DMS 273 (cell line): ENCODE measurements around the gene GRID1.
A peak's percentile ranks its signal among the peaks of the same experiment; 100 is the strongest.

ENCODE experiments used
- DNase-seq: peaks from one replicate; lab custom pipeline; 2025; ENCODE audit not compliant: unreplicated experiment; lab: John Stamatoyannopoulos, UW

Gene GRID1

GRCh38 chr10:86233131-86233530 lies 133.5 kb downstream of the GRID1 start:
- no peak for DNase-seq

- DNase-seq = no peak
Measured at GRCh38 chr10:86232644-86233043, 134.0 kb downstream of the GRID1 start.

GRCh38 chr10:86231796-86232560 lies 134.6 kb downstream of the GRID1 start:
- no peak for DNase-seq

- DNase-seq = no peak
Measured at GRCh38 chr10:86230557-86231180, 135.9 kb downstream of the GRID1 start.

GRCh38 chr10:86229811-86230556 lies 136.6 kb downstream of the GRID1 start:
- no peak for DNase-seq

- no peak for DNase-seq
Measured at GRCh38 chr10:86229376-86229775, 137.2 kb downstream of the GRID1 start.

- DNase-seq = no peak
Measured at GRCh38 chr10:86227501-86228258, 138.9 kb downstream of the GRID1 start.

GRCh38 chr10:86226781-86227201 lies 139.8 kb downstream of the GRID1 start:
- DNase-seq = peak; percentile 13

GRCh38 chr10:86226016-86226415 lies 140.6 kb downstream of the GRID1 start:
- no peak for DNase-seq

GRCh38 chr10:86225103-86225782 lies 141.4 kb downstream of the GRID1 start:
- DNase-seq = no peak

GRCh38 chr10:86224354-86225102 lies 142.1 kb downstream of the GRID1 start:
- DNase-seq = no peak

- no peak for DNase-seq
Measured at GRCh38 chr10:86223256-86223655, 143.3 kb downstream of the GRID1 start.

GRCh38 chr10:86222687-86223086 lies 143.9 kb downstream of the GRID1 start:
- no peak for DNase-seq

- no peak for DNase-seq
Measured at GRCh38 chr10:86222336-86222650, 144.3 kb downstream of the GRID1 start.

- no peak for DNase-seq
Measured at GRCh38 chr10:86221442-86222335, 144.9 kb downstream of the GRID1 start.

GRCh38 chr10:86220626-86221025 lies 146.0 kb downstream of the GRID1 start:
- no peak for DNase-seq

GRCh38 chr10:86219271-86219670 lies 147.3 kb downstream of the GRID1 start:
- no peak for DNase-seq

GRCh38 chr10:86218842-86219241 lies 147.8 kb downstream of the GRID1 start:
- DNase-seq = no peak

- peak; percentile 29 for DNase-seq
Measured at GRCh38 chr10:86218160-86218559, 148.4 kb downstream of the GRID1 start.
